Midbrain (tissue), 1 donor: ENCODE results near the gene PARVA.

Experiments used
- DNase-seq: peaks from one replicate; lab custom pipeline; 2025; lab: John Stamatoyannopoulos, UW

Gene PARVA

DNA sequence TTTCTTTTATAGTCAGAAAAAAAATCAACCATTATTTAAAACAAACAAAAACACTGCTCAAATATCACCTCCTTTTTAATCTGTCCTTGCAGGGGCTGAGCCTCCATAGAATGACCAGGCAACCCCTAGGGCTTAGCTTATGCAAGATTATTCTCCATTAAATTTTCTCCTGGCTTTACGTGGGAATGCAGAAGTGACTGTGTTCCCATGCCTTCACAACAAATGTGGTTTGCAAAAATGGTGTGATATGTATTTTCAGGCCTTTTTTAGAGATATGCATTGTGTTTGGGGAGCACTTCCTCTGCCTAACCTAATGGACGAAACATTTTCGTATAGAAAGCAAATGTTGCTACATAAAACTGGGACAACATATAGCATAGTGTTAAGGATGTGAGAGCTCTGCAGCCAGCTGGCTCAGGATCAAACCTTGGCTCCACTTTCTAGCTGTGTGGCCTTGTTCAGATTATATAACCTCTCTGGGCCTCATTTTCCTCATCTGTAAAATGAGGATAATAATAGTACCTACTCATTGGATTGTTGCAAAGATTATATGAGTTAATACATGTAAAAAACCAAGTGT is 82.6 kb downstream of the PARVA start:
- DNase-seq, result no peak

DNA sequence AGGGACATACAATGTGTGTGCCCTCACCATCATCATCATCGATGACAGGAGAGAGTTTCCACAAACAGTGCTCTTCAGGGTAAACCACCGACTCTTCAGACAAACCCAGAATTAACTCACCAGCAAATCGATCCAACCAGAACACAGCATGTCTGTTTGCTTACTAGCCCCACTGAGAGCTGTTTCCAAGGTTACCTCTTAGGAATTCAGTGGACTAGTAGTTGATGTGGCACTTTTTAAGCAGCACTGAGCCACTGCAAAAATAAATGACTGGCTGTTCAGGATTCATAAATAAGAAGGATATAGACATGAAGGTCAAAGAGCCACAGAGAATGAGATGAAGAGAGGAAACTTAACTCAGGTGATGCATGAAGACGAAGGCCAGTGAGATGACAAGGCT is 83.1 kb downstream of the PARVA start:
- no peak for DNase-seq

DNA sequence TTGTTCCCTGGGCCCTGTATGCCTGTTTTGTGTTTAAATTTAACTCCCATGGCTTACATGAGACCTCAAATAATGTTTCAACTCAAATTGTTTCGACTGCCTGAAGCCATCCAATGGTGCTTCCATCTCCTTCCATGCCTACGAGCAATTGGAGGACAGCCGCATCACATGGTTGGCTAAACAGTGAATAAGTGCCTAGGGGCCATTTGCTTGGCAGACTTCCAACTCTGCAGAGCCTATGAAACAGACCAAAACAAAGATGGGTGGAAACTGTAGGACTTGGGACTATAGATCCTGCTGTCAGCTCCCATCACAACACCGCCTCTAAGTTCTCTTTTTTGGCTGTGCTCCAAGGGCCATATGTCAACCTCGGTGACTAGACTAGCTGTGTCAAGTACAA is 84.1 kb downstream of the PARVA start:
- no peak for DNase-seq

DNA sequence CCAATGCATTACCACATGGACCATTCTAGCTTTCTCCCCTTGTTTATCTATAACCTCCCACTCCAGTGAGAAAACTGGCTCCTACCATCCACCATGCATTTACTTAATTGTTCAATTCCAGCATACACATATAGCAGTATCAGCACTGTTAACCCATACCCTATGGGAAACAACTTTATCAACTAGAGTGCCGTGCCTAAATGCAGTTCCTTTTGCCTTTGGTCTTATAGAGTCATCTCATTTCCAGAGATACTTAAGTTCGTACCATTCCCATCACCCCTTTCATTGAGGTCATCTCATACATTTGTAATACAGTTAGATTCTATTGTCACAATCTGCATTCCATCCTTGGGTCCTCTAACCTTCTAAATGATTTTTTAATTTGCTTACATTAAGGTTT is 86.9 kb downstream of the PARVA start:
- DNase-seq, result no peak

DNA sequence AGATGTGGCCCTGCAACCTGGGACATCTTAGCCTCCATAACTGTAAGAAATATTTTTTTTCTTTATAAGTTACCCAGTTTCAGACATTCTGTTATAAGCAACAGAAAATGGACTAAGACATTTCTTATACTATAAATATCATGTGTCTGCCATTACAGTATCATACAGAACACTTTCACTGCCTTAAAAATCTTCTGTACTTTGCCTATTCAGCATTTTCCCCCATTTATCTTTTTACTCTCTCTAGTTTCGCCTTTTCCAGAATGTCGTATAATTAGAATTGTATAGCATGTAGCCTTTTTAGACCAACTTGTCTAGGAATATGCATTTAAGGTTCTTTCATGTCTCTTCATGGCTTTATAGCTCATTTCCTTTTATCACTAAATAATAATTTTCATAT is 88.0 kb downstream of the PARVA start:
- no peak for DNase-seq

DNA sequence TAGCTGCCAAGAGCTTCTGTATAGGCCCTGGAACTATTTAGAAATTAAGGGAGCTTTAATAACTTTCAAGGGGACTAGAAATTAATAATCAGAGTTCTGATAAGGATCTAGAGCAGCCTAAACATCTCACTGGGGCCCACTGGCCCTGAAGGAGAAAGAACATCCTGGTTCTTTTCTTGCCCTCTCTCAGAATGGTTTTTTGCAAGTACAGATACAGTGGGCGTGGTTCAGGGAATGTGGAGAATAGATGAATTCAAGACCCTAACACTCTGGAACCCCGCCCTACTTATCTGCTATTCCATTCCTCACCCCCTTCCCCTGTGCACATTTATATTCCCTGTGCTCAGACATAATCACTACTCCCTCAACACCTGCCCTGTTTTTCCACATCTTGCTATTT is 90.2 kb downstream of the PARVA start:
- no peak for DNase-seq

DNA sequence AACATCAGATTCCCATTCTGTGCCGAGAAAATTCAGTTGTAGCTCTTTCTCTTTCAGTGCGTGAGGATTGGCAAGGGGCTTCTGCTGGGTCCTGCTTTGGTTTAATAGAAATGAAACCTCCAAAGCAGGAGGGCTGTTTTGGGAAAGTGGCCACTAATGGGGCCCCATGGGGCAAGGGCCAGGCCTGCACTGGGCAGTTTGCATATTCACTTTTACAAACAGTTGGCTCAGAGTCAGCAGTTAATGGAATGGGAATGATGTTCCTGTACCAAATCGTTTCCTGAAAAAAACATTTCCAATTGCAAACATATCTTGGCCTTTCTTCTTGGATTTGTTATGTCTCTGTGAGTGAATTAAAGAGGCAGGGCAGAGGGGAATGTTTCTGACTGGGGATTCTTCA is 92.1 kb downstream of the PARVA start:
- DNase-seq, result no peak

DNA sequence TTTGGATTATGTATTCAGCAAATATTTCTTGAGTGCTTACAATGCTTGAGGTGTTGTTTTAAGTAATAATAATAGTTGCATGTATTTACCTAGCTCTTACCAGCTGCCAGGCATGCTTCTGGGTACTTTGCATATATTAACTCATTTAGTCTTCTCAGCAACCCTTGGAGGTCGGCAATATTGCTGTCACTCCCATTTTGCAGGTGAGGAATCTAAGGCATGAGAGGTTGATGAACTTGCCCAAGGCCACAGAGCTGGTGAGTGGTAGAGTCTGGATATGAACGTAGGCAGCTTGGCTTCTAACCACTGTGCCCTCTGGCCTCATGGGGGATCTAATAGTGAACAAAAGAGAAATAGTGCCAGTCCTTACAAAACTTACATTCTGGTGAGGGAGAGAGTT is 92.9 kb downstream of the PARVA start:
- no peak for DNase-seq

DNA sequence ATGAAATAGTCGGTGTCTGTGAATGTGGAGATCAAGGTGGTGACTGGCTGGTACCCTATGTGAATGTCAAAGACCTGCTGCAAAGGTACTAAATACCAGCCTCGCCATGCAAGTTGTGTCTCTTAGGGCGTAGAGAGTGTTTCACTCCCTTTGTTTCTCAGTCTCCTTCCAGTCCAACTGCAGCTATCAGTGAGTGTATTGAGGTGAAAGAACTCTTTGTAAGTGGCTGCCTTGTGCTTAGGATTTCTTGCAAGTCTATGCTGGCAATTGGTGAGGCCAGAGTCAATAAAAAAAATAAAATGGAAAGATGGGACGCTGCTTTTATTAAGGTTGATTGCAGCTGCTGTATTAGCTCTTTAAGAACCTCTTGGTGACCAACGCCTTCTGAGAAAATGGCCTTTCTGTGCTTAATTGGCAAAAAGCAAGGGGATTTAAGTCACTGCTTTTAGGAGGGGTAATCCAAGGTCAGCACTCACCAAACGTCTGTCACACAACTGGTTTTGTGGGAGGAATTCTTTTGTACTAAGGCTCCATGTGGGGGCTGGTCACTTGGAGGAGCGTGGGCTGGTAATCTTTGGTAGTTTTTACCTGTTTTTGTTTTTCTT is 95.1 kb downstream of the PARVA start:
- DNase-seq, result no peak

DNA sequence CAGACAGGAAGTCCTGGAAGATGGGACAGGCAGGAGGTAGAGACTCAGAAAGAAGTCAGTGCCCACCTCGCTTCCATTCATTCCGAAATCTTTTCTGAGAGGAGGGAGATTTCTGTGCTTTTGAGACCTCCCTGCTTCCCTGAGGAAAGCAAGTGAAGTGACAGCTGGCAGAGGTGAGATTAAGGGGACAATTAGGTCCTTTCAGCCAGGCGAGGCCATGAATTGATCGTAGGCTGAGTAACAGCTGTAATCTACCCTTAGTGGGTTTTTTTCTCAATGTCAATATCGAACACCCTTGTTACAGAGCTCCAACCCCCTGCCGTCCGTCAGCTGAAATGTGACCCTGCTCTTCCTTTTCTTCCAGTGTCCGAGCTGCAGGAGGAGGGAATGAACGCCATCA is 96.0 kb downstream of the PARVA start:
- no peak for DNase-seq

DNA sequence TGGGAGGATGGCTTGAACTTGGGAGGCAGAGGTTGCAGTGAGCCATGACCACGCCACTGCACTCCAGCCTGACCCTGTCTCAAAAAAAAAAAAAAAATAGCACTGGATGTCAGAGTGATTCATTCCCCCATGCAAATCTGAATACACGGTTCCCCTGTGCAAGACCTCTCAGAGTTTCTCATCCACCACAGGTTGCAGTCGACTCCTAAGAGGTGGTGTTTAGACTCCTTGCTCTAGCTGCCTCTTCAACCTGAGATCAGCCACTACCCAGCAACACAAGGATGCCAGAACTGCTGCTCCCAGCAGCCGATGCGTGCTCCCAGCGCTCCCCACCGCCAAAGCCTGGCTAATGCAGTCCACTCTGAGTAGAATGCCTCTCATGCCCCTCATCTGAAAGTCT is 97.5 kb downstream of the PARVA start:
- DNase-seq, result no peak

DNA sequence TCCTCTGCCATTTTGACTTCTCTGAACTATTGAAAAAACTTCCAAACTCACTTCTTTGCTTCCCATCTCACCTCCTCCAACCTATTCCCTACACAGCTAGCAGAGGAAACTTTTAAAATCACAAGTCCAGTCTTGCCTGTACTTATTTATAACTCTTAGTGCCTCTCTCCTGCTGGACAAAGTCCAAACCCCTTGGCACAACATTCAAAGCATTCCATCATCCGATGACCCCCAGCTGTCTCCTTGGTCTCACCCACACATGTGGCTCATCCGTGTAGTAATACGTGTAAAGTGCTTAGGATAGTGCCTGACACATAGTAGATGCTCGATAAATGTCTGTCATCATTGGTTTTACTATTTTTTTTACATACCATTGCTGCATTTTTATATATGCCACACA is 101.4 kb downstream of the PARVA start:
- DNase-seq, result no peak

DNA sequence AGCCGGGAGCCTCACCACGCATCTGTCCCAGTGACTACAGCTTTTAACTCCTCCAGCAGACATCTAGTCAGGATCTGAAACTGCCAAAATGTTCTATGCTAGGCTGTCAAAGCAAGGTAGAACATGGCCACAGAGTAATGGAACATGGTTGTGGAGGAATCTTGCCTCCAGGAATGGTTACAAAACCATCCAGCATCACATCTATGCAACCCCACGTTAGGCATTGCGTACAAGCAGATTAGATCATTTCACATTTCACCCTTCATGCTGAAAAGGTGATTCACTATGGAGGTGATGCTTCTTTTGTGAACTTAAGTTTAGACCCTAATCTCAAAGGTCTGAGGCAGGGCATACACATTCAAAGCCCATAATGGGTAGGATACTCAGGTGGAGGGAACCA is 103.0 kb downstream of the PARVA start:
- no peak for DNase-seq

DNA sequence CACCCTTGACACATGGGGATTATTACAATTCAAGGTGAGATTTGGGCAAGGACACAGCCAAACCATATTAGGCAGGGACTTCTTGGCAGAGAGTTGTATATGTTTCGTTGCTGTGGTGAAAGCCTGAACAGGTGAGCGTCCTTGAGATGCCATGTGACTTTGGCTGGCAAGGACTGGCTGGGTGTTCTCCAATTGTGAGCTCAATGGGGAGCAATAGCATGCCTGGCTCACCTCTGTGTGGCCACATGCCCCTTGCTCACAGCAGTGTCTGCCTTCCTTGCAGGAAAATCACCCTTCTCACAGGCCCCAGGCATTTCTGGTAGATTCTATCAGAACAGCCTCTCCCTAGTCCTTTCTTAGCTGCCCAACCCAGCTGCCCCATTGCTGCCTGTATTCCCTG is 105.5 kb downstream of the PARVA start:
- no peak for DNase-seq

DNA sequence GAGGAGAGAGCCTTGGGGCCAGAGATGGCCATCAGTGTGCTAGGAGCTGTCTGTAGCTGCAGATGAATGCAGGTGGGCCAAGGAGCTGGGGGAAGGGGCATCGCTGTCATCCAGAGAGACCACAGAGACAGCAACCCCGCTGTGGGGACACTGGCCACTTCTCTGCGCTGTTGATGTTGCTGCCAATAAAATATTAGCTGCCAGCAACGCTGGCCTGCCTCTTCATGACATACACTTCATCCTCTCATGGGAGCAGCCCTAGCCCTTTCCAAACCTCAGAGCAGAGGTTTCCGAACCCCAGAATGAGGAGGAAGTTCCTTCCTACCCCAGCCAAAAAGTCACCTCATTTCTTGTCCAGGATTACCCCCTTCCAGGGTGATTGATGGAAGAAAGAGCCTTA is 106.2 kb downstream of the PARVA start:
- no peak for DNase-seq

DNA sequence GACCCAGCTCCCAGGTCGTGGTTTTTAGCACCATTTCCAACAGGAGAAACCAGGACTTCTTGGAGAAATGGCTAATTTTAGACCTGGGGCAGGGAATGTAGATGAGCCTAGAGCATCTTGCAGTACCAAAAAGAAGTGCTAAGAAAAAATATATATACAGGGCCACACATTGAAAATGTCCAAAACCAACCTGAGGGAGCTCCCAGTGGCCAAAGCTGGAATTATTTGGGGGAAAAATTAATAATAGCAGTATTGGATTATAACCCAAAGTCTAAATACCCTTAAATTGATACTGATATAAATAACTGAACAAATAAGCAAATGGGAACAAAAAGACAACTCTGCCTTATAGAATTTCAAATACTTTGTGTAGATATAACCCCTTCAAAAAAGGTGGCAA is 108.0 kb downstream of the PARVA start:
- no peak for DNase-seq

DNA sequence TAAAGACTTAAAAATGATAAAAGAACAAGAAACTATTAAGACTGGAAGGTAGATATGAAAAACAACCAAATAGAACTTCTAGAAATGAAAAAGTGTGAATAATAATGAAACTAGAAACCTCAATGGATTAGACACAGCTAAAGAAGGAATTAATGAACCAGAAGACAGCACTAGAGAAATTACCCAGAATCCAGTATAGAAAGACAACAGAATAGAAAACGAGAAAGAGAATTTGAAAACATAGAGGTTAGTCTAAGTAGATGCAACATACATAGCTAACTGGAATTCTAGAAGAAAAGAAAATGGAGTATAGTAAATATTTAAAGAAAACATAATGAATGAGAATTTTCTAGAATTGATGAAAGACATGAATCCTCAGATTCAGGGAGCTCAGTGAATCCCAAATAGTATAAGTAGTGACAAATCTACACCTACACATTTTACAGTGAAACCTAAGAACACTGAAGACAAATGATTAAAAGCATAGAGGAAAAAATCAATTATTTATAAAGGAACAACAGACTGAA is 111.9 kb downstream of the PARVA start:
- no peak for DNase-seq

DNA sequence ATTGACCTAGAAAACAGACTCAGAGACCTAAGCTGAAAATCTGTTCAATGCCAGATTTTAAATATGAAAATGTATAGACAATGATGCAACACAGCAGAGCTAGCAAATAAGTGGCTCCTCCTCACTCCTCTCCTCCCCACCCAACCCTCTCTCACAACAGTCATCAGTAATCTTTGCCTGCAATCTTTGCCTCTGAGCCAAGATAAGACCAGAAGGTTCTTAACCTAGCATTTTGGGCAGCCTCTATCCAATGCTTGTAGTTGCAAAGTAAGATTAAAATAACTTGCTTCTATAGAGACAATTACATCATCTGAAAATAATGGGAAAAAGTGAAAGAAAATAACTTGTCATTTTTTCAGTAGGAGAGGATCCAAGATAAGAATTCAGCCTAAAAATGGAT is 117.3 kb downstream of the PARVA start:
- DNase-seq, result no peak

DNA sequence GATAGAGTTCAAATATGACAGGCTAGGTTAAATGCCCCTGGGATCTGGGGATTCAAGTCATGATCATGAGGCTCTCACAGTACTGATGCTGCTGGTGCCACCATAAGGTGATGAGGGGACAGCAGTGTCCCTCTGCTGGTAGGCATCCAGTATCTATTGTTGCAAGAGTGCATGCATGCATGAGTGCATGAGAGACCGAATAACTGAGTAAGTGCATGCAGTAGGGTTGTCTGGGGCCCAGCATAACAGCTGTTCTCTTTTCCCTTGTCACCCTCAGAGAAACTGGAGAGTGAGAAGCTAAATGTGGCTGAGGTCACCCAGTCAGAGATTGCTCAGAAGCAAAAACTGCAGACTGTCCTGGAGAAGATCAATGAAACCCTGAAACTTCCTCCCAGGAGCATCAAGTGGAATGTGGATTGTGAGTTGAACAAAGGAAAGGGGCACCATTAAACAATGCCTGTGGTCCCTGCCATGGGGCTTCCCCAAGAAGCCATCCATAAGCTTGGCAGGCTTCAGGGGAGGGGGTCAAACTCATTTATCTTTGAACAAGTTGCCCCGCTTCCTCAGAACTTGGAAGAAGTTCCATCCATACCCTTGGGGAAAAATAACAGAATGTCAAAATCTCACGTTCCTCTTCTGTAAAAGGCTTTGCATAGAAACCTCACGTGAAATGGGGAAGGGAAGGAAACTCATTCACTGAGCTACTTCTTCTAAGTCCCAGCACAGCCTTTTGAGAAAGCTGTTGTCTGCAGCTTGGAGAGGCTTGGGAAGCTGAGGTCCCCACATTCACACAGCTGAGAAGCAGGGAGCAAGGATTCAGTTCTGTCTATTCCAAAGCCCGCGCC is 119.0 kb downstream of the PARVA start:
- DNase-seq, result no peak

DNA sequence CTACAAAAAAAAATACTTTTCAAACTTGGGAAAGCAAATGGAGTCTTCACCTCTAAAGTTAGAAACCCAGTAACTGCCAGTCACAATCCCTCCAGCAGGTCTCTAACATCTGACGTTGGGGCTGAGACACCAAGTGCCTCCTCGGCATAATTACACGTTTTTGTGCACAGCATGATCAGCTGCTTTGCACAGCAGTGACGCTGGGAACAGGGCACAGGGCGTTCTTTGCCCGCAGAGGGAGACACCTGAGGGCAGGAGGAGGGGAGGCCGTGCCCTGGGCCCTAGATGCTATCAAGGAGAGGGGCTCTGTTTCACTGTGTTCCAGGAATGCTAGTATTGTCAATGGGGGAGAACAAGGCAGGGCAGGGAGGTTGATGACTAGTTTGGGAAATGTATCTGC is 120.1 kb downstream of the PARVA start:
- no peak for DNase-seq

DNA sequence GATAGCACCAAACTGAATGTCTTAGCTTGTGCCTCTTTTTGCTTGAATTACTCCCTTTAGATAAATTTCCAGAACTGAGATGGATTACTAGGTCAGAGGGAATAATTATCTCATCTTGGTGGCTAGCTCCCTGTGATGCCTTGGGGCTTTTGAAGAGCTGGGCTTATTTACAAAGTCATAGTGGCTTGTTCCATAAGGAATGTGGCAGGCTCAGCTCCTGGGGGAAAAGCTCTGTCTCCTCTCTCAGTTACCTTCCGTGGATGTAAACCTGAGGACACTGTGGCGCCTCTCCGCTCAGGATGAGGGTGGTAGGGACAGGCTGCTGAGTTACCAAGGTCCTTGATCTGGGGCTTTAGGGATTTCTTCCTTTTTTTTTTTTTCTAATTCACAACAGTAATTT is 121.7 kb downstream of the PARVA start:
- DNase-seq, result no peak

DNA sequence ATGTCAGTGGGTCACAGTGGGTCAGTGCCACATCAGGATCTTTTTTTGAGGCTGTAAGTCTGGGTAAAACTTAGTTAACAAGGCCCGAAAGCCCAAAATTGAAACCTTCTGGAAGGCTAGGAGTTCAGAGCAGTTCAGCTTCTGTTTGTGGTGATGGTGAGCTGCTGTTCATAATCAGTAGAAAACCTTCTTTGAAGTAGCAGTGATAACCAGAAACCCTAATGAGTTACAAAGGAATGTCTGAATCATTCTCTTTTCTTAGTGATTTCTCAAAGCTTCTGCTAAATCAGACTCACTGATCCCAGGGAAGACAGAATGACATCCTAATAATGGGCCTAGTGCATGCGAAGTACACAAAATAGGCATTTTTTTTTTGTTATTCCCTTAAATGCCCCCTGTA is 124.7 kb downstream of the PARVA start:
- DNase-seq, result no peak

DNA sequence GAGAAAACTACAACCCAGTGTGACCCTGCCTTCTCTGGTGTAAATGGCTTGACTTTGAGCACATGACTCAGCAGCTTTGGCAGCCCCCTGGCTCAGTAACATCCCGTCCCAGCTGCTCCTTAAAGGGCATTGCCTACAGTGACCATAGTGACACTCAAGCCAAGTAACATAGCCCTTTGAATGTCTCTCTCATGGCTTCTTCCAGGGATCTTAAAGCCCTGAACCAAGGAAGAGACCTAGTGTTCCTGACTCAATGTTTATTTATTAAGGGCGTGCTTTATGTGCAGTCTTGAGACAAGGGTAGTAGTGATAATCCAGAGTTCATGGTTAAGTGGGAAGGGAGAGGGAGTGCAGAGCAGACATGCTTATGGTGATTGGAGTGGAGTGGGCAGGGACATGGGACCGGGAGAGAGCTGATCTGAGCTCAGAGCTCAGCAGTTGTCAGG is 125.7 kb downstream of the PARVA start:
- no peak for DNase-seq
